ENCODE measurements around the gene AUTS2. TPM values are rescaled to one million over a fixed set of nuclear protein-coding genes. Genes with fewer than 3 reads are reported as not detected.

Gene AUTS2
- total RNA-seq, 2 donors from 2014 or later = 8.6 TPM

GRCh38 chr7:69912846-69913245 is 314.6 kb downstream of the AUTS2 start:
- Histone ChIP-seq H3K27me3 (no peaks in the 10 kb centered on the region), H3K27ac (no peak overlapping the region), H3K4me1 (no peaks in the 10 kb centered on the region), H3K4me3 (no peak overlapping the region), H3K9me3 (peaks cover 0 to 6% of the 10 kb centered on the region in 2 donors), H3K36me3 (no peaks in the 10 kb centered on the region)
- no peak for DNase-seq (ENCODE audit: low spot score)
- TF ChIP-seq CTCF (IDR thresholded peaks at IDR 0.05) = no peak

- no peaks in the 10 kb centered on the region for H3K27me3 ChIP-seq
- DNase-seq (ENCODE audit: low spot score) = no peak
- no peak overlapping the region for H3K4me3 ChIP-seq
- no peaks in the 10 kb centered on the region for H3K4me1 ChIP-seq
- no peaks in the 10 kb centered on the region for H3K36me3 ChIP-seq
- no peak for TF ChIP-seq CTCF (IDR thresholded peaks at IDR 0.05)
- H3K9me3 ChIP-seq = no peaks in the 10 kb centered on the region
- no peak overlapping the region for H3K27ac ChIP-seq
Measured at GRCh38 chr7:69919426-69920111, 321.3 kb downstream of the AUTS2 start.

GRCh38 chr7:69920797-69921196 is 322.5 kb downstream of the AUTS2 start:
- no peaks in the 10 kb centered on the region for H3K4me1 ChIP-seq
- no peak for DNase-seq (ENCODE audit: low spot score)
- H3K27ac ChIP-seq = no peak overlapping the region
- TF ChIP-seq CTCF (IDR thresholded peaks at IDR 0.05) = no peak
- H3K27me3 ChIP-seq = no peaks in the 10 kb centered on the region
- no peaks in the 10 kb centered on the region for H3K36me3 ChIP-seq
- H3K9me3 ChIP-seq = no peaks in the 10 kb centered on the region
- no peak overlapping the region for H3K4me3 ChIP-seq

GRCh38 chr7:69922026-69922803 is 323.9 kb downstream of the AUTS2 start:
- Histone ChIP-seq H3K9me3 (no peaks in the 10 kb centered on the region), H3K27ac (no peak overlapping the region), H3K36me3 (no peaks in the 10 kb centered on the region), H3K4me1 (no peaks in the 10 kb centered on the region), H3K27me3 (no peaks in the 10 kb centered on the region), H3K4me3 (no peak overlapping the region)
- TF ChIP-seq CTCF (IDR thresholded peaks at IDR 0.05) = no peak
- DNase-seq (ENCODE audit: low spot score) = no peak

GRCh38 chr7:69927461-69927860 is 329.2 kb downstream of the AUTS2 start:
- no peak for DNase-seq (ENCODE audit: low spot score)
- TF ChIP-seq CTCF (IDR thresholded peaks at IDR 0.05) = no peak

More at GRCh38 chr7:69927461-69927860, 329.2 kb downstream of the AUTS2 start:
- Histone ChIP-seq H3K4me3 (no peak overlapping the region), H3K36me3 (no peaks in the 10 kb centered on the region), H3K27ac (no peak overlapping the region), H3K9me3 (no peaks in the 10 kb centered on the region), H3K4me1 (no peaks in the 10 kb centered on the region), H3K27me3 (no peaks in the 10 kb centered on the region)

Data from right atrium auricular region (tissue), 2 donors.